Adrenal gland (tissue), 12 donors: ENCODE data around the gene RTP4. TPM values are rescaled to one million over a fixed set of nuclear protein-coding genes. Genes with fewer than 3 reads are reported as not detected.

Source experiments
- DNase-seq, 7 donors: peaks; one replicate each; pipeline ENCODE4 v3.0.0-alpha.2; 2019 to 2020
- H3K27ac ChIP-seq, 5 donors: fragments of 200-600 bp; sonication (generic) in 4 of 5; 1 replicate in 3 of 5; 2 replicates in 2 of 5; pipeline versions ENCODE4 v1.5.1 to v1.8.0; 2016 to 2020; ENCODE audit warnings: mild to moderate bottlenecking in 1 of 5
- H3K27me3 ChIP-seq: fragments of 200-600 bp; 2 replicates; pipeline ENCODE4 v1.8.0; 2021
- H3K36me3 ChIP-seq, 2 donors: fragments of 200-600 bp; replicated peaks in 1 of 2; 1 replicate in 1 of 2; 2 replicates in 1 of 2; pipeline versions ENCODE4 v1.5.1 to v1.8.0; 2018 to 2022
- H3K4me1 ChIP-seq, 2 donors: fragments of 200-600 bp; replicated peaks in 1 of 2; 1 replicate in 1 of 2; 2 replicates in 1 of 2; pipeline versions ENCODE4 v1.5.1 to v1.8.0; 2018 to 2021
- H3K4me3 ChIP-seq, 4 donors: fragments of 200-600 bp; sonication (generic) in 3 of 4; one replicate each; pipeline ENCODE4 v1.5.1; 2016 to 2018
- H3K9me3 ChIP-seq, 3 donors: fragments of 200-600 bp; sonication (generic) in 1 of 3; replicated peaks in 1 of 3; 1 replicate in 2 of 3; 2 replicates in 1 of 3; pipeline versions ENCODE4 v1.5.1 to v1.8.0; 2016 to 2021
- POLR2A ChIP-seq, 2 donors: fragments of 450-650 bp; IDR thresholded peaks; one replicate each; pipeline ENCODE4 v1.6.1; 2017; ENCODE audit warnings: antibody characterized with exemption in 2 of 2, mild to moderate bottlenecking in 2 of 2, moderate library complexity in 1 of 2
- WGBS, 4 donors: extraction: QIAGEN DNeasy Blood & Tissue Kit in 2 of 4; methylation state at CpG; one replicate each; pipeline versions ENCODE4 v1.1.5 to v1.1.7; 2013 to 2017; 5-methylcytosine and 5-hydroxymethylcytosine counted together
- intact Hi-C, 2 donors: fragments of 100-400 bp; cut with DNase I; formaldehyde crosslinking; loops; one replicate each; pipeline versions ENCODE4 v1.14.1 to v1.15.0; 2022 to 2023
- polyA plus RNA-seq, 3 donors: library from polyadenylated mRNA; stranded (reverse); fragments of 200-250 nt in 2 of 3; fragments of 350-450 nt in 1 of 3; fragmentation: Illumina TruSeq in 1 of 3; extraction: RNeasy Lipid Tissue Mini Kit (QIAGEN cat#74804) in 1 of 3; gene quantifications; one replicate each; pipeline ENCODE4 v1.2.3, GENCODE V29; 2013 to 2014
- total RNA-seq, 9 donors: library from RNA; depleted of rRNA in 4 of 9; stranded (reverse); fragments of >200 nt in 4 of 9; fragments of 120-200 nt in 1 of 9; fragmentation: NEBNext Ultra II Directional in 1 of 9; extraction: Animal tissue kit (Norgen Biotek cat#: 25700) in 1 of 9; gene quantifications; one replicate each; pipeline versions ENCODE4 v1.1.0 to v1.2.4, GENCODE V29; 2013 to 2023
- TF ChIP-seq, protein P1 (sequence below), 6 experiments: fragments of 450-650 bp in 4 of 6; fragments of 200-600 bp in 2 of 6; sonication (generic) in 1 of 6; IDR thresholded peaks; 1 replicate in 5 of 6; 2 replicates in 1 of 6; pipeline versions ENCODE4 v1.5.1 to v1.8.0; 2016 to 2021; ENCODE audit warnings: antibody characterized with exemption in 6 of 6, mild to moderate bottlenecking in 2 of 6, moderate library complexity in 1 of 6
- donor health status: healthy with polysubstance abuse.
- donor health status: Bipolar disorder and iron deficiency.
- donor health status: DM: yes; HTN: yes; CAD: no.
- donor health status: DM: no; HTN: no; CAD: no.
- donor health status: DM: no; HTN: no; CAD: no.
- donor health status: DM: yes; HTN: yes; CAD: no.

Gene RTP4
- total and polyA plus RNA-seq, 12 donors, result 1.0 to 6.7 (median 3.6) TPM

DNA sequence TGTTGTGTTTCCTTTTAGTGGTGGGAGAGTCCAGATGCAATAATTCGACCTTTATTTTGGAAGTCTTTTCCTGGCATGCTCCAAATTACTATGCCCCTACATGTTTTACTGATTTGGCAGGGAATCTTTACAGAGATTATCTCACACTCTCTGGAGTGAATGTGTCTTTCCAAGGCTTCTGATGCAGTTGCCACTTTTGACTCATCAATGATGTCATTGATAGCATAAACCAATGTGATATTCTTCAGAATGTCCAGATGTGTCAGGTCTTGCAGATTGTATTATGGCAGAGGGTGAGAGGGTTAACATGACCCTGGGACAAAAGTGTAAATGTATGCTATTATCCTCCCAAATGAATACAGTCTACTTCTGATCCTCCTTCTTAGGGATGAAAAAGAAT, 9.7 kb downstream of the RTP4 start:
- Histone ChIP-seq H3K4me3 (no peak overlapping the region), H3K27me3 (no peaks in the 10 kb centered on the region), H3K27ac (no peak overlapping the region), H3K4me1 (no peaks in the 10 kb centered on the region), H3K36me3 (no peaks in the 10 kb centered on the region), H3K9me3 (no peaks in the 10 kb centered on the region)
- 65 to 87% (median 79%) methylated on average over 1 of the region's 1 CpG for WGBS, 4 donors
- TF ChIP-seq POLR2A (IDR thresholded peaks at IDR 0.05), result no peak
- TF ChIP-seq, protein P1, sequence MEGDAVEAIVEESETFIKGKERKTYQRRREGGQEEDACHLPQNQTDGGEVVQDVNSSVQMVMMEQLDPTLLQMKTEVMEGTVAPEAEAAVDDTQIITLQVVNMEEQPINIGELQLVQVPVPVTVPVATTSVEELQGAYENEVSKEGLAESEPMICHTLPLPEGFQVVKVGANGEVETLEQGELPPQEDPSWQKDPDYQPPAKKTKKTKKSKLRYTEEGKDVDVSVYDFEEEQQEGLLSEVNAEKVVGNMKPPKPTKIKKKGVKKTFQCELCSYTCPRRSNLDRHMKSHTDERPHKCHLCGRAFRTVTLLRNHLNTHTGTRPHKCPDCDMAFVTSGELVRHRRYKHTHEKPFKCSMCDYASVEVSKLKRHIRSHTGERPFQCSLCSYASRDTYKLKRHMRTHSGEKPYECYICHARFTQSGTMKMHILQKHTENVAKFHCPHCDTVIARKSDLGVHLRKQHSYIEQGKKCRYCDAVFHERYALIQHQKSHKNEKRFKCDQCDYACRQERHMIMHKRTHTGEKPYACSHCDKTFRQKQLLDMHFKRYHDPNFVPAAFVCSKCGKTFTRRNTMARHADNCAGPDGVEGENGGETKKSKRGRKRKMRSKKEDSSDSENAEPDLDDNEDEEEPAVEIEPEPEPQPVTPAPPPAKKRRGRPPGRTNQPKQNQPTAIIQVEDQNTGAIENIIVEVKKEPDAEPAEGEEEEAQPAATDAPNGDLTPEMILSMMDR (IDR thresholded peaks at IDR 0.05), result no peak
- intact Hi-C loops, result no loop called here
- DNase-seq, result no peak

DNA sequence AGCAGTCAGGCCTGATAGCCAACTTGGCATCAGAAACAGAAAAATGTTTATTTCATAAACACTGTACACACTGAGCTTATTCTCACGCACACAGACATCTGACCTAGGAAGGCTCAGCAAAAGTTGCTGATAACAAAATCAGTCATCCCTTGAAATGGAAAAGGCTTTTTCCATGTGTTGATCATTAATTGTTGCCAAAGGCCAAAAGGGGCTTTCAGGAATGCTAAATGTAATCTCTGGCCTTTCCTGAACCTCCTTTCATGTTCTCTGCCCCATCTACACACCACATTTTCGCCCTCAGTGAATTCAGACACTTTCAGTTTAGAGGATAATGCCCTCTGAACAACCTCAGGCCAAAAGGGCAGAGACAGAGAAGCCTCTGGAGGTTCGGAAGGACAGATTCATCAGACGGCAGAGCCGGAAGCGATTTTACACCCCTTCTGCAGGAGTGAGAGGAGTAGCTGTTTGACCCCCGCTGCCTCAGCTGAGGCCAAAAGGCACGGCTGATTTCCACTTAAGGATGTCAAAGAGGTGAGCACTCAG, 14.5 kb downstream of the RTP4 start:
- no peak overlapping the region for H3K4me3 ChIP-seq
- TF ChIP-seq, protein P1 (IDR thresholded peaks at IDR 0.05), result no peak
- TF ChIP-seq POLR2A (IDR thresholded peaks at IDR 0.05), result no peak
- intact Hi-C loops, result no loop called here
- peak overlapping the region in 1 of 5 donors; percentile 20 for H3K27ac ChIP-seq
- H3K4me1 ChIP-seq, result no peaks in the 10 kb centered on the region
- no peaks in the 10 kb centered on the region for H3K36me3 ChIP-seq
- WGBS, 4 donors, result 59 to 67% (median 64%) methylated on average over 8 of the region's 8 CpGs
- no peak for DNase-seq
- H3K27me3 ChIP-seq, result no peaks in the 10 kb centered on the region
- no peaks in the 10 kb centered on the region for H3K9me3 ChIP-seq

DNA sequence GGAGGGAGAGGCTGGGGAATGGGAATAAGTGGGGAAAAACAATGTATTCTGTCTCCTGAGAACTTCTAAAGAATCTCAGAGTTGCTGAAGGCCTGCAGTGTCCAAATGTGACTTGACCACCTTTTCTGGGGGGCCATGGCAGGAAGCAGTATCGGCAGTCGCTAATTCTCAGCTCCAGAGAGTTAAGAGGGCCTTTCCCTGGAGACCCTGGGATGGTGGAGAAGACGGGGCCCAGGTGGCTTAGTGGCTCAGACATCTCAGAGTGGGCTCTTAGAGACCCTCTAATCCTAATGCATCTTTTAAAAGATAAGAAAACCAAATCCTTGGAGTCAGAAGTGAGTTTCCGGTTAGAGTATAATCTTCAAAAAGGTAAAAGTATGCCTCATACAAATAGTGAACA, 15.1 kb downstream of the RTP4 start:
- H3K27ac ChIP-seq, result peak overlapping the region in 1 of 5 donors; percentile 20
- no peak for DNase-seq
- no peaks in the 10 kb centered on the region for H3K9me3 ChIP-seq
- WGBS, 4 donors, result 81 to 94% (median 86%) methylated on average over 4 of the region's 4 CpGs
- no peaks in the 10 kb centered on the region for H3K36me3 ChIP-seq
- no peak overlapping the region for H3K4me3 ChIP-seq
- H3K4me1 ChIP-seq, result no peaks in the 10 kb centered on the region
- intact Hi-C loops, result no loop called here
- no peak for TF ChIP-seq POLR2A (IDR thresholded peaks at IDR 0.05)
- H3K27me3 ChIP-seq, result no peaks in the 10 kb centered on the region

DNA sequence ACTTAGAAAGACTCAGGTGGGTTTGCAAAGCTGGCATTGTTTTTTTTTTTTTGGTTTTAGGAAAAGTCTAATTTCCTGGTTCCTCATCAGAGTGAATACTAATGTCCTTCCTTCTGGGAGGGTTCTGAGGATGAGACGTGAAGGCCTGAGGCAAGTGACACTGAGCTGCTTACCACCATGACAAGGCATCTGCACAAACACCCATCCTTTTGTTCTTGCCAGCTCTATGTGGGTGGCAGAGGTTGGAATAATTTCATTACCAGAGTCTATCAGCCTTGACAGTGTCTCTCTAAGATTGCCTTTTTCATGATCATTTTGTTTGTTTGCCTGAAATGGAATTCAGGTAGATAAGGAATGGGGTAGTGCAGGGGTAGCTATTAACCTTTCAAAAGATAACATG, 17.1 kb downstream of the RTP4 start:
- 55 to 80% (median 64%) methylated on average over 1 of the region's 1 CpG for WGBS, 4 donors
- intact Hi-C loops, result no loop called here
- Histone ChIP-seq H3K27ac (no peak overlapping the region), H3K4me1 (no peaks in the 10 kb centered on the region), H3K9me3 (no peaks in the 10 kb centered on the region), H3K36me3 (no peaks in the 10 kb centered on the region), H3K27me3 (no peaks in the 10 kb centered on the region), H3K4me3 (no peak overlapping the region)
- TF ChIP-seq POLR2A (IDR thresholded peaks at IDR 0.05), result no peak
- TF ChIP-seq, protein P1 (IDR thresholded peaks at IDR 0.05), result no peak
- DNase-seq, result no peak

DNA sequence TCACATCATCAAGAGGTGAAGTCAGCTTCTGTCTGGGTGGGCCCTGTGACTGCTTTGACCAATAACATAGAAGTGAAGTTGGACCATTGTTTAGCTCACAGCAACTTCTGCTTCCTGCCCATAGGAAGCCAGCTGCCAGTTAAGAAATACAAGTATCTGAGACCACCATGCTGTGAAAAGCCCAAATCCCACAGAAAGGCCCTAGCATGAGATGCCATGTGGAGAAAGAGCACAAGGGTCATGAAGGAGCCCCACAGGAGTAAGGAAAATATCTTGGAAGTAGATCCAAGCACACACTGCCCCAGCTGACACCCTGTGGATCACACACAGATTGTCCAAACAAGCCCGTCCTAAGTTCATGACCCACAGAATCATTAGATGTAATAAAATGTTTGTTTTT, 28.5 kb downstream of the RTP4 start:
- H3K27me3 ChIP-seq, result peaks cover 7% of the 10 kb centered on the region
- H3K27ac ChIP-seq, result no peak overlapping the region
- no peaks in the 10 kb centered on the region for H3K4me1 ChIP-seq
- peaks cover 0 to 5% (median 0%) of the 10 kb centered on the region in 3 donors for H3K9me3 ChIP-seq
- no peak overlapping the region for H3K4me3 ChIP-seq
- 67 to 93% (median 70%) methylated on average over 1 of the region's 1 CpG for WGBS, 4 donors
- TF ChIP-seq, protein P1 (IDR thresholded peaks at IDR 0.05), result no peak
- TF ChIP-seq POLR2A (IDR thresholded peaks at IDR 0.05), result no peak
- intact Hi-C loops, result no loop called here
- no peaks in the 10 kb centered on the region for H3K36me3 ChIP-seq
- no peak for DNase-seq
